K562 (cell line): ENCODE data around the gene PRXL2B. TPM values are rescaled to one million over a fixed set of nuclear protein-coding genes. Genes with fewer than 3 reads are reported as not detected.

ENCODE experiments used
- ATAC-seq: fragments of 200-7000 bp; cut with Tn5 transposase; 3 replicates; pipeline ENCODE4 v1.9.1; 2020; ENCODE audit warnings: moderate library complexity
- BruUV-seq: library from RNA; stranded (reverse); fragments of 400-500 nt; replicated peaks from 2 replicates; lab custom pipeline; 2021; lab: Mats Ljungman, UMichigan
- CTCF ChIA-PET: fragments of 300-600 bp; formaldehyde crosslinking; extraction: SDS; loops from one replicate; lab custom pipeline; 2021; ENCODE audit warnings: low intra/inter-chr PET ratio; lab: Yijun Ruan, JAX
- POLR2A ChIA-PET: fragments of 300-600, 350-650 bp; sonication (Branson Sonifier 250); formaldehyde crosslinking; extraction: SDS; loops from one replicate; lab custom pipeline; 2021; ENCODE audit warnings: antibody characterized with exemption, inconsistent platforms; lab: Yijun Ruan, JAX
- DNase-seq, 4 experiments: peaks; one replicate each; pipeline versions ENCODE4 v3.0.0 to v3.0.0-alpha.2; 2011 to 2018; ENCODE audit warnings: low spot score in 3 of 4, mixed read lengths in 3 of 4; ENCODE audit errors: extremely low read depth in 1 of 4
- FAIRE-seq: peaks from 2 replicates; lab custom pipeline; 2011; peaks lifted over from hg19 to GRCh38; lab: Jason Lieb, UNC
- H2AFZ ChIP-seq: 2 replicates; pipeline ENCODE4 v1.6.0; 2011; ENCODE audit warnings: low read depth, low read length, control low read depth, inconsistent platforms
- H3K27ac ChIP-seq: fragments of 200-600 bp; 3 replicates; pipeline ENCODE4 v1.8.0; 2011; ENCODE audit warnings: low read depth, mild to moderate bottlenecking, control low read depth, inconsistent platforms, low read length, moderate library complexity, mixed read lengths; ENCODE audit errors: extremely low read depth
- H3K27me3 ChIP-seq, 2 experiments: fragments of 300-600 bp in 1 of 2; 2 replicates in 1 of 2; 3 replicates in 1 of 2; pipeline versions ENCODE4 v1.6.0 to v1.8.0; 2011; ENCODE audit warnings: inconsistent platforms in 2 of 2, low read length in 2 of 2, mild to moderate bottlenecking in 1 of 2, mixed read lengths in 1 of 2, moderate library complexity in 1 of 2; ENCODE audit not compliant: control insufficient read depth in 2 of 2, insufficient read depth in 2 of 2
- H3K36me3 ChIP-seq: fragments of 300-600 bp; 3 replicates; pipeline ENCODE4 v1.8.0; 2011; ENCODE audit warnings: mild to moderate bottlenecking, low read length, inconsistent platforms; ENCODE audit not compliant: control insufficient read depth, insufficient read depth
- H3K4me1 ChIP-seq, 2 experiments: fragments of 200-600 bp in 1 of 2; replicated peaks in 1 of 2; 2 replicates in 1 of 2; 3 replicates in 1 of 2; pipeline versions ENCODE4 v1.5.1 to v1.8.0; 2011; ENCODE audit warnings: inconsistent platforms in 2 of 2, low read length in 2 of 2, mild to moderate bottlenecking in 1 of 2, mixed read lengths in 1 of 2, moderate library complexity in 1 of 2; ENCODE audit not compliant: control insufficient read depth in 2 of 2, insufficient read depth in 2 of 2
- H3K4me2 ChIP-seq: 2 replicates; pipeline ENCODE4 v1.6.1; 2011; ENCODE audit warnings: low read length, control low read depth, inconsistent platforms, mixed read lengths; ENCODE audit not compliant: insufficient read depth
- H3K4me3 ChIP-seq: fragments of 200-600 bp; sonication (generic), shearing (Covaris generic); 2 replicates; pipeline ENCODE4 v1.5.1; 2016; ENCODE audit warnings: control low read depth, inconsistent platforms
- H3K79me2 ChIP-seq: fragments of 200-600 bp; 3 replicates; pipeline ENCODE4 v1.8.0; 2011; ENCODE audit warnings: low read length, inconsistent platforms; ENCODE audit not compliant: control insufficient read depth, insufficient read depth
- H3K9ac ChIP-seq, 2 experiments: 2 replicates each; pipeline versions ENCODE4 v1.6.0 to v1.6.1; 2011; ENCODE audit warnings: low read depth in 2 of 2, low read length in 2 of 2, control low read depth in 1 of 2, inconsistent platforms in 1 of 2, mild to moderate bottlenecking in 1 of 2, mixed read lengths in 1 of 2; ENCODE audit not compliant: insufficient read depth in 1 of 2
- H3K9me1 ChIP-seq: one replicate; pipeline ENCODE4 v1.6.0; 2011; ENCODE audit warnings: inconsistent platforms, mild to moderate bottlenecking, low read length, moderate library complexity; ENCODE audit not compliant: control insufficient read depth, insufficient read depth
- H3K9me3 ChIP-seq: replicated peaks from 2 replicates; pipeline ENCODE4 v1.5.1; 2011; ENCODE audit warnings: low read depth, low read length, inconsistent platforms; ENCODE audit not compliant: control insufficient read depth, insufficient read depth
- H4K20me1 ChIP-seq: replicated peaks from 2 replicates; pipeline ENCODE4 v1.6.1; 2011; ENCODE audit warnings: low read length, inconsistent platforms, mixed read lengths; ENCODE audit not compliant: control insufficient read depth, insufficient read depth
- DLX4 ChIP-seq: fragments of 250-450 bp; sonication (Bioruptor Pico); IDR thresholded peaks from 2 replicates; pipeline ENCODE4 v1.6.1; 2021; ENCODE audit warnings: mild to moderate bottlenecking
- PCBP1 ChIP-seq: fragments of 200-400 bp; formaldehyde crosslinking; IDR thresholded peaks from 2 replicates; pipeline ENCODE4 v1.6.1; 2018; ENCODE audit warnings: mild to moderate bottlenecking, low read depth, low read length; ENCODE audit not compliant: poor library complexity, severe bottlenecking
- REST ChIP-seq, 2 experiments: fragments of 450-650 bp; formaldehyde crosslinking in 1 of 2; IDR thresholded peaks; 2 replicates each; pipeline versions ENCODE4 v1.4.0 to v1.6.1; 2014 to 2020; ENCODE audit warnings: mild to moderate bottlenecking in 2 of 2, borderline replicate concordance in 1 of 2, low read depth in 1 of 2
- SRF ChIP-seq, 2 experiments: fragments of 250-450, 450-650 bp in 1 of 2; sonication (Bioruptor Pico) in 1 of 2; sonication (generic) in 1 of 2; formaldehyde crosslinking; IDR thresholded peaks; 2 replicates each; pipeline versions ENCODE4 v1.5.0 to v1.5.1; 2020 to 2022; ENCODE audit warnings: mild to moderate bottlenecking in 1 of 2, missing genetic modification reagents in 1 of 2
- STAT5B ChIP-seq: fragments of 250-450 bp; sonication (Bioruptor Pico); IDR thresholded peaks from 2 replicates; pipeline ENCODE4 v1.8.0; 2021; ENCODE audit warnings: mild to moderate bottlenecking, inconsistent platforms
- ZBTB34 ChIP-seq: fragments of 250-450 bp; sonication (Bioruptor Pico); IDR thresholded peaks from 2 replicates; pipeline ENCODE4 v1.8.0; 2021; ENCODE audit warnings: mild to moderate bottlenecking, moderate library complexity
- WGBS: fragments of 100-300 bp; shearing (Covaris generic); methylation state at CpG from one replicate; pipeline ENCODE4 v1.1.6; 2016; ENCODE audit warnings: low coverage, mixed read lengths; ENCODE audit not compliant: insufficient coverage; ENCODE audit errors: missing lambda C conversion rate; 5-methylcytosine and 5-hydroxymethylcytosine counted together
- in situ Hi-C: fragments of 300-500 bp; cut with MboI; formaldehyde crosslinking; loops from 4 replicates; pipeline ENCODE4 v1.15.0; 2018; ENCODE audit warnings: inconsistent platforms, mixed read lengths
- intact Hi-C: fragments of 100-400 bp; cut with micrococcal nuclease; formaldehyde crosslinking; loops from 2 replicates; pipeline ENCODE4 v1.14.2; 2022
- polyA plus RNA-seq, 8 experiments: library from polyadenylated mRNA; depleted of rRNA in 4 of 8; stranded (reverse) in 5 of 8; unstranded in 3 of 8; fragments of >200 nt; fragmentation: Nextera tagmentation in 2 of 8; fragmentation: Illumina TruSeq in 1 of 8; extraction: Ambion mirVana in 2 of 8; extraction: Trizol in 1 of 8; gene quantifications; 2 replicates each; pipeline versions ENCODE4 v1.2.1 to v1.2.3, GENCODE V29; 2011 to 2014; ENCODE audit warnings: inconsistent platforms in 1 of 8, missing spikeins in 1 of 8
- total RNA-seq, 7 experiments: library from RNA; depleted of rRNA in 6 of 7; stranded (reverse); fragments of >200 nt in 6 of 7; fragmentation: Illumina TruSeq in 2 of 7; extraction: Trizol in 2 of 7; gene quantifications; 2 replicates each; pipeline versions ENCODE4 v1.2.1 to v1.2.3, GENCODE V29; 2011 to 2021; ENCODE audit warnings: low replicate concordance in 1 of 7
- TF ChIP-seq, protein P1 (sequence below): fragments of 450-650 bp; IDR thresholded peaks from one replicate; pipeline ENCODE4 v1.6.1; 2018; ENCODE audit warnings: mild to moderate bottlenecking, moderate library complexity; ENCODE audit not compliant: partially characterized antibody

The PRXL2B gene
- total and polyA plus RNA-seq, 9 of the 15 experiments (the other 6 are each of a cell fraction or from before 2014, with no cell fraction given) = 0.99 to 25.3 (median 11.8) TPM

- ATAC-seq (no peak), DNase-seq (no peak), FAIRE-seq (no peak)
- no peaks in the 10 kb centered on the region for H3K36me3 ChIP-seq
- H3K9ac ChIP-seq = no peak overlapping the region
- H3K9me1 ChIP-seq = no peaks in the 10 kb centered on the region
- WGBS = 0% methylated on average over 1 of the region's 1 CpG
- in situ Hi-C loops = no loop called here
- H2AFZ ChIP-seq = no peak overlapping the region
- peaks cover 9 to 26% of the 10 kb centered on the region in 2 experiments; a peak in 4 of 5 replicates for H3K27me3 ChIP-seq
- CTCF ChIA-PET = no interaction called here
- no peaks in the 10 kb centered on the region for H4K20me1 ChIP-seq
- H3K4me3 ChIP-seq = no peak overlapping the region
- no TSS peak for BruUV-seq
- H3K79me2 ChIP-seq = no peaks in the 10 kb centered on the region
- H3K27ac ChIP-seq = no peak overlapping the region
- intact Hi-C loops = no loop called here
- no peaks in the 10 kb centered on the region for H3K4me1 ChIP-seq
- H3K9me3 ChIP-seq = no peaks in the 10 kb centered on the region; the same call in 1 of the 2 replicates
- POLR2A ChIA-PET = no interaction called here
- no peak overlapping the region for H3K4me2 ChIP-seq
- no peak for TF ChIP-seq STAT5B (CRISPR knock-in tag)
- TF ChIP-seq DLX4 (CRISPR knock-in tag) = no peak
- no peak for TF ChIP-seq ZBTB34
- TF ChIP-seq REST (IDR thresholded peaks at IDR 0.05; ENCODE audit: borderline replicate concordance) = no peak
- no peak for TF ChIP-seq REST (CRISPR knock-in tag; IDR thresholded peaks at IDR 0.05; ENCODE audit: low read depth)
- no peak for TF ChIP-seq SRF (CRISPR knock-in tag; IDR thresholded peaks at IDR 0.05)
- no peak for TF ChIP-seq PCBP1
- TF ChIP-seq, protein P1, sequence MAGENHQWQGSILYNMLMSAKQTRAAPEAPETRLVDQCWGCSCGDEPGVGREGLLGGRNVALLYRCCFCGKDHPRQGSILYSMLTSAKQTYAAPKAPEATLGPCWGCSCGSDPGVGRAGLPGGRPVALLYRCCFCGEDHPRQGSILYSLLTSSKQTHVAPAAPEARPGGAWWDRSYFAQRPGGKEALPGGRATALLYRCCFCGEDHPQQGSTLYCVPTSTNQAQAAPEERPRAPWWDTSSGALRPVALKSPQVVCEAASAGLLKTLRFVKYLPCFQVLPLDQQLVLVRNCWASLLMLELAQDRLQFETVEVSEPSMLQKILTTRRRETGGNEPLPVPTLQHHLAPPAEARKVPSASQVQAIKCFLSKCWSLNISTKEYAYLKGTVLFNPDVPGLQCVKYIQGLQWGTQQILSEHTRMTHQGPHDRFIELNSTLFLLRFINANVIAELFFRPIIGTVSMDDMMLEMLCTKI = no peak
Observed at GRCh38 chr1:2617971-2618470, 31.4 kb downstream of the PRXL2B start.
